Trophoblast cell (in vitro differentiated cells and primary cell): ENCODE results near the gene PLCD1.

Source experiments
- DNase-seq, 2 donors: peaks; one replicate each; pipeline ENCODE4 v3.0.0-alpha.2; 2016
- H2AFZ ChIP-seq: 2 replicates; pipeline ENCODE4 v1.6.1; 2013; ENCODE audit warnings: low read length, moderate library complexity, mild to moderate bottlenecking; ENCODE audit not compliant: insufficient read depth, poor library complexity
- H2AK5ac ChIP-seq: 2 replicates; pipeline ENCODE4 v1.6.1; 2013; ENCODE audit warnings: mild to moderate bottlenecking, low read length
- H2BK120ac ChIP-seq: 2 replicates; pipeline ENCODE4 v1.6.1; 2013; ENCODE audit warnings: low read length, mild to moderate bottlenecking, moderate library complexity; ENCODE audit not compliant: insufficient read depth, poor library complexity
- H2BK12ac ChIP-seq: 2 replicates; pipeline ENCODE4 v1.6.1; 2013; ENCODE audit warnings: mild to moderate bottlenecking, low read length, moderate library complexity
- H2BK5ac ChIP-seq: 2 replicates; pipeline ENCODE4 v1.6.1; 2013; ENCODE audit warnings: low read length, low read depth, moderate library complexity, mild to moderate bottlenecking; ENCODE audit not compliant: poor library complexity
- H3K14ac ChIP-seq: 2 replicates; pipeline ENCODE4 v1.6.1; 2013; ENCODE audit warnings: mild to moderate bottlenecking, low read length
- H3K18ac ChIP-seq: 2 replicates; pipeline ENCODE4 v1.6.1; 2013; ENCODE audit warnings: mild to moderate bottlenecking, low read length
- H3K23ac ChIP-seq: 2 replicates; pipeline ENCODE4 v1.6.1; 2013; ENCODE audit warnings: low read length
- H3K27ac ChIP-seq: 2 replicates; pipeline ENCODE4 v1.5.1; 2013; ENCODE audit warnings: low read depth, mild to moderate bottlenecking, inconsistent platforms, low read length, moderate library complexity
- H3K27me3 ChIP-seq: 2 replicates; pipeline ENCODE4 v1.6.1; 2013; ENCODE audit warnings: inconsistent platforms, mild to moderate bottlenecking, low read length, moderate library complexity; ENCODE audit not compliant: insufficient read depth
- H3K36me3 ChIP-seq, 2 experiments: 1 replicate in 1 of 2; 2 replicates in 1 of 2; pipeline ENCODE4 v1.6.1; 2013; ENCODE audit warnings: low read length in 2 of 2, mild to moderate bottlenecking in 2 of 2, moderate library complexity in 1 of 2; ENCODE audit not compliant: insufficient read depth in 2 of 2, control insufficient read depth in 1 of 2
- H3K4ac ChIP-seq: 2 replicates; pipeline ENCODE4 v1.6.1; 2013; ENCODE audit warnings: low read depth, mild to moderate bottlenecking, low read length, moderate library complexity
- H3K4me1 ChIP-seq, 2 experiments: 1 replicate in 1 of 2; 2 replicates in 1 of 2; pipeline ENCODE4 v1.6.1; 2013; ENCODE audit warnings: low read length in 2 of 2, mild to moderate bottlenecking in 2 of 2, moderate library complexity in 1 of 2; ENCODE audit not compliant: insufficient read depth in 2 of 2, control insufficient read depth in 1 of 2
- H3K4me2 ChIP-seq: 2 replicates; pipeline ENCODE4 v1.6.1; 2013; ENCODE audit warnings: inconsistent platforms, mild to moderate bottlenecking, low read length, moderate library complexity
- H3K4me3 ChIP-seq: 2 replicates; pipeline ENCODE4 v1.5.1; 2013; ENCODE audit warnings: mild to moderate bottlenecking, low read depth, low read length, inconsistent platforms
- H3K79me1 ChIP-seq: one replicate; pipeline ENCODE4 v1.6.1; 2013; ENCODE audit warnings: low read length
- H3K79me2 ChIP-seq: 2 replicates; pipeline ENCODE4 v1.6.1; 2013; ENCODE audit warnings: low read length, mild to moderate bottlenecking; ENCODE audit not compliant: control insufficient read depth, insufficient read depth, poor library complexity
- H3K9ac ChIP-seq: 2 replicates; pipeline ENCODE4 v1.6.1; 2013; ENCODE audit warnings: mild to moderate bottlenecking, low read length
- H3K9me3 ChIP-seq: 2 replicates; pipeline ENCODE4 v1.6.1; 2013; ENCODE audit warnings: low read depth, mild to moderate bottlenecking, control low read depth, inconsistent platforms, low read length; ENCODE audit not compliant: insufficient read depth
- H4K12ac ChIP-seq: 2 replicates; pipeline ENCODE4 v1.6.1; 2013; ENCODE audit warnings: low read depth, mild to moderate bottlenecking, low read length, moderate library complexity
- H4K8ac ChIP-seq: 2 replicates; pipeline ENCODE4 v1.6.1; 2013; ENCODE audit warnings: low read depth, mild to moderate bottlenecking, low read length, moderate library complexity
- H4K91ac ChIP-seq: one replicate; pipeline ENCODE4 v1.6.1; 2013; ENCODE audit warnings: low read depth, mild to moderate bottlenecking, low read length, moderate library complexity
- WGBS: extraction: QIAGEN DNeasy Blood & Tissue Kit; methylation state at CpG from one replicate; pipeline ENCODE4 v1.1.7; 2013; ENCODE audit warnings: missing lambda C conversion rate; ENCODE audit not compliant: insufficient read length, insufficient coverage; ENCODE audit errors: extremely low coverage; 5-methylcytosine and 5-hydroxymethylcytosine counted together

The PLCD1 gene

GRCh38 chr3:37967260-37967881, 62.1 kb downstream of the PLCD1 start:
- H3K79me2 ChIP-seq: no peaks in the 10 kb centered on the region
- no peaks in the 10 kb centered on the region for H3K4me1 ChIP-seq
- H3K36me3 ChIP-seq: peaks cover 12 to 13% of the 10 kb centered on the region in 2 experiments
- H3K4ac ChIP-seq: no peak overlapping the region
- no peak overlapping the region for H2BK120ac ChIP-seq
- no peak overlapping the region for H2AFZ ChIP-seq
- no peaks in the 10 kb centered on the region for H3K79me1 ChIP-seq
- H3K9ac ChIP-seq: no peak overlapping the region
- no peak overlapping the region for H4K12ac ChIP-seq
- no peak overlapping the region for H2BK12ac ChIP-seq
- no peak overlapping the region for H3K4me2 ChIP-seq
- no peak overlapping the region for H3K27ac ChIP-seq
- peak; percentile 49 to 74 for DNase-seq
- no peak overlapping the region for H3K23ac ChIP-seq
- H3K18ac ChIP-seq: no peak overlapping the region
- H3K4me3 ChIP-seq: no peak overlapping the region
- H3K9me3 ChIP-seq: no peaks in the 10 kb centered on the region
- H2AK5ac ChIP-seq: no peak overlapping the region
- H4K91ac ChIP-seq: no peak overlapping the region
- H3K27me3 ChIP-seq: no peaks in the 10 kb centered on the region
- WGBS: no CpG with 5 or more reads among the region's 7 CpGs
- no peak overlapping the region for H2BK5ac ChIP-seq
- no peak overlapping the region for H4K8ac ChIP-seq
- H3K14ac ChIP-seq: no peak overlapping the region

GRCh38 chr3:37964716-37965115, 64.7 kb downstream of the PLCD1 start:
- Histone ChIP-seq H3K36me3 (peaks cover 3 to 4% of the 10 kb centered on the region in 2 experiments), H3K23ac (no peak overlapping the region), H2AK5ac (no peak overlapping the region), H3K9me3 (no peaks in the 10 kb centered on the region), H4K12ac (no peak overlapping the region), H3K18ac (no peak overlapping the region), H3K9ac (no peak overlapping the region), H3K27me3 (no peaks in the 10 kb centered on the region), H4K91ac (no peak overlapping the region), H3K27ac (no peak overlapping the region), H2BK12ac (no peak overlapping the region), H3K14ac (no peak overlapping the region), H3K4me2 (no peak overlapping the region), H2BK120ac (no peak overlapping the region), H2AFZ (no peak overlapping the region), H3K4ac (no peak overlapping the region), H3K4me1 (no peaks in the 10 kb centered on the region), H2BK5ac (no peak overlapping the region), H4K8ac (no peak overlapping the region), H3K79me2 (no peaks in the 10 kb centered on the region), H3K4me3 (no peak overlapping the region), H3K79me1 (no peaks in the 10 kb centered on the region)
- no peak for DNase-seq
- WGBS: no CpG with 5 or more reads among the region's 1 CpG

- Histone ChIP-seq H4K91ac (no peak overlapping the region), H2AK5ac (no peak overlapping the region), H3K4me1 (no peaks in the 10 kb centered on the region), H4K8ac (no peak overlapping the region), H2BK120ac (no peak overlapping the region), H3K14ac (no peak overlapping the region), H3K27ac (no peak overlapping the region), H2BK5ac (no peak overlapping the region), H4K12ac (no peak overlapping the region), H3K79me1 (no peaks in the 10 kb centered on the region), H3K18ac (no peak overlapping the region), H3K79me2 (no peaks in the 10 kb centered on the region), H3K4me2 (no peak overlapping the region), H2AFZ (no peak overlapping the region), H2BK12ac (no peak overlapping the region), H3K27me3 (no peaks in the 10 kb centered on the region), H3K9ac (no peak overlapping the region), H3K4me3 (no peak overlapping the region), H3K23ac (no peak overlapping the region), H3K36me3 (peaks cover 2 to 3% of the 10 kb centered on the region in 2 experiments), H3K4ac (no peak overlapping the region), H3K9me3 (no peaks in the 10 kb centered on the region)
- WGBS: no CpG with 5 or more reads among the region's 3 CpGs
- DNase-seq: no peak
These were observed 65.3 kb downstream of the PLCD1 start for GRCh38 chr3:37964146-37964545.

- no CpG with 5 or more reads among the region's 3 CpGs for WGBS
- no peak overlapping the region for H4K8ac ChIP-seq
- no peak overlapping the region for H3K18ac ChIP-seq
- peaks cover 3 to 4% of the 10 kb centered on the region in 2 experiments for H3K36me3 ChIP-seq
- no peak overlapping the region for H4K91ac ChIP-seq
- no peak overlapping the region for H2BK12ac ChIP-seq
- no peak overlapping the region for H3K4me3 ChIP-seq
- no peak overlapping the region for H3K23ac ChIP-seq
- H2BK120ac ChIP-seq: no peak overlapping the region
- H3K4ac ChIP-seq: no peak overlapping the region
- no peak overlapping the region for H3K4me2 ChIP-seq
- H3K27ac ChIP-seq: no peak overlapping the region
- H4K12ac ChIP-seq: no peak overlapping the region
- H2AK5ac ChIP-seq: no peak overlapping the region
- no peaks in the 10 kb centered on the region for H3K27me3 ChIP-seq
- H3K79me2 ChIP-seq: no peaks in the 10 kb centered on the region
- DNase-seq: no peak
- H3K9ac ChIP-seq: no peak overlapping the region
- no peaks in the 10 kb centered on the region for H3K4me1 ChIP-seq
- no peaks in the 10 kb centered on the region for H3K79me1 ChIP-seq
- H2BK5ac ChIP-seq: no peak overlapping the region
- H3K9me3 ChIP-seq: no peaks in the 10 kb centered on the region
- H3K14ac ChIP-seq: no peak overlapping the region
- H2AFZ ChIP-seq: no peak overlapping the region
These were observed 65.8 kb downstream of the PLCD1 start for GRCh38 chr3:37963635-37964034.
